Psoas muscle (tissue), 8 donors: Measurements from ENCODE around the gene CCDC28A. TPM values are rescaled to one million over a fixed set of nuclear protein-coding genes. Genes with fewer than 3 reads are reported as not detected.
A peak's percentile ranks its signal among the peaks of the same experiment; 100 is the strongest.

Experiments
- ATAC-seq, 4 donors: fragments of 200-7000 bp; cut with Tn5 transposase; one replicate each; pipeline ENCODE4 v1.9.1; 2020; ENCODE audit warnings: moderate library complexity in 3 of 4, mild to moderate bottlenecking in 2 of 4
- DNase-seq, 2 donors: peaks; one replicate each; pipeline ENCODE4 v3.0.0-alpha.2; 2020
- H3K27ac ChIP-seq: fragments of 200-600 bp; one replicate; pipeline ENCODE4 v1.8.0; 2022
- H3K27me3 ChIP-seq, 3 donors: fragments of 200-600 bp in 1 of 3; one replicate each; pipeline versions ENCODE4 v1.6.1 to v1.8.0; 2013 to 2022; ENCODE audit warnings: low read length in 2 of 3, mild to moderate bottlenecking in 2 of 3, moderate library complexity in 1 of 3; ENCODE audit not compliant: insufficient read depth in 3 of 3
- H3K36me3 ChIP-seq, 2 donors: fragments of 200-600 bp in 1 of 2; one replicate each; pipeline versions ENCODE4 v1.6.1 to v1.8.0; 2013 to 2022; ENCODE audit warnings: low read depth in 1 of 2, mild to moderate bottlenecking in 1 of 2, moderate library complexity in 1 of 2; ENCODE audit not compliant: insufficient read depth in 1 of 2
- H3K4me1 ChIP-seq: fragments of 200-600 bp; one replicate; pipeline ENCODE4 v1.8.0; 2022
- H3K4me3 ChIP-seq: fragments of 200-600 bp; one replicate; pipeline ENCODE4 v1.8.0; 2022; ENCODE audit warnings: mild to moderate bottlenecking
- H3K9me3 ChIP-seq: fragments of 200-600 bp; one replicate; pipeline ENCODE4 v1.8.0; 2022
- CTCF ChIP-seq: fragments of 200-600 bp; IDR thresholded peaks from one replicate; pipeline ENCODE4 v1.8.0; 2022; ENCODE audit warnings: antibody characterized with exemption
- WGBS, 3 donors: extraction: QIAGEN DNeasy Blood & Tissue Kit; methylation state at CpG; one replicate each; pipeline versions ENCODE4 v1.1.6 to v1.1.7; 2013; 5-methylcytosine and 5-hydroxymethylcytosine counted together
- intact Hi-C, 2 donors: fragments of 100-400 bp; cut with DNase I; formaldehyde crosslinking; loops; one replicate each; pipeline versions ENCODE4 v1.11.0 to v1.14.2; 2022
- long read RNA-seq, 2 donors: library from polyadenylated mRNA; unstranded; transcript quantifications; one replicate each; pipeline ENCODE4 v2.0.0, GENCODE V29; 2021
- polyA plus RNA-seq, 3 donors: library from polyadenylated mRNA; stranded (reverse); fragments of 200-250 nt; gene quantifications; one replicate each; pipeline ENCODE4 v1.2.3, GENCODE V29; 2013
- total RNA-seq, 4 donors: library from RNA; stranded (reverse); fragmentation: NEBNext Ultra II Directional in 2 of 4; extraction: Animal tissue kit (Norgen Biotek cat#: 25700) in 2 of 4; gene quantifications; one replicate each; pipeline versions ENCODE4 v1.2.1 to v1.2.4, GENCODE V29; 2021 to 2023
- donor health status: healthy with polysubstance abuse.
- donor health status: DM: no; HTN: no; CAD: no; lungs with moderate emphysema.
- donor health status: Bipolar disorder and iron deficiency.
- donor health status: healthy.
- donor health status: DM: yes; HTN: yes; CAD: no.
- donor health status: DM: no; HTN: no; CAD: no.
- donor health status: DM: no; HTN: no; CAD: no.
- donor health status: DM: yes; HTN: yes; CAD: no.

CCDC28A gene
- total RNA-seq (1 to 10 TPM; 4.7 to 6.7 (median 5.3) TPM), polyA plus RNA-seq (1 to 10 TPM; 5.1 to 5.7 (median 5.6) TPM)
- long read RNA-seq, donor 1, partial matches to known transcripts = 0 of 1 reads
- long read RNA-seq, donor 1, other reads (novel, unspliced or antisense) = 0 of 1 reads
- long read RNA-seq, donor 2, partial matches to known transcripts = 0 of 1 reads
- long read RNA-seq, donor 2, other reads (novel, unspliced or antisense) = 1 of 1 reads

GRCh38 chr6:138773177-138774091, at the start of gene CCDC28A:
TSS of gene CCDC28A (plus strand) at chr6:138773769. CDS start at chr6:138776121, 2,352 bp downstream.
- Histone ChIP-seq H3K4me1 (peaks cover 16% of the 10 kb centered on the region), H3K4me3 (peak within 1 kb of the TSS; percentile 87), H3K9me3 (no peaks in the 10 kb centered on the region), H3K27me3 (no peaks in the 10 kb centered on the region), H3K27ac (peak within 1 kb of the TSS; percentile 92), H3K36me3 (peaks cover 0 to 31% of the 10 kb centered on the region in 2 donors)
- TF ChIP-seq CTCF = no peak
- WGBS, 3 donors = 0% methylated on average over 47 of the region's 47 CpGs
- ATAC-seq (peak; percentile 98), DNase-seq (peak; percentile 93 to 97)
- intact Hi-C loops = no loop called here

GRCh38 chr6:138724015-138724414, 49.6 kb upstream of the CCDC28A start:
- intact Hi-C loops = no loop called here
- Histone ChIP-seq H3K9me3 (no peaks in the 10 kb centered on the region), H3K4me3 (no peak overlapping the region), H3K4me1 (no peaks in the 10 kb centered on the region), H3K27ac (no peak overlapping the region), H3K36me3 (no peaks in the 10 kb centered on the region), H3K27me3 (no peaks in the 10 kb centered on the region)
- no peak for ATAC-seq
- 53 to 64% (median 60%) methylated on average over 3 of the region's 3 CpGs for WGBS, 3 donors
- peak; percentile 27 to 56 for DNase-seq
- TF ChIP-seq CTCF = no peak

GRCh38 chr6:138726066-138726756, 47.4 kb upstream of the CCDC28A start:
- TF ChIP-seq CTCF = no peak
- Histone ChIP-seq H3K27ac (no peak overlapping the region), H3K27me3 (no peaks in the 10 kb centered on the region), H3K9me3 (no peaks in the 10 kb centered on the region), H3K36me3 (no peaks in the 10 kb centered on the region), H3K4me3 (no peak overlapping the region), H3K4me1 (no peaks in the 10 kb centered on the region)
- ATAC-seq = no peak
- no peak for DNase-seq
- intact Hi-C loops = no loop called here
- 92 to 93% (median 92%) methylated on average over 7 of the region's 7 CpGs for WGBS, 3 donors

GRCh38 chr6:138726757-138727097, 46.8 kb upstream of the CCDC28A start:
- Histone ChIP-seq H3K36me3 (no peaks in the 10 kb centered on the region), H3K4me1 (no peaks in the 10 kb centered on the region), H3K9me3 (no peaks in the 10 kb centered on the region), H3K4me3 (no peak overlapping the region), H3K27me3 (no peaks in the 10 kb centered on the region), H3K27ac (no peak overlapping the region)
- WGBS, 3 donors = 94 to 96% (median 95%) methylated on average over 3 of the region's 3 CpGs
- ATAC-seq = no peak
- intact Hi-C loops = no loop called here
- no peak for TF ChIP-seq CTCF
- DNase-seq = no peak
